Esophagus squamous epithelium (tissue), 5 donors: ENCODE results near the gene KRTAP10-1. TPM values are rescaled to one million over a fixed set of nuclear protein-coding genes. Genes with fewer than 3 reads are reported as not detected.

ENCODE experiments used
- DNase-seq: peaks from one replicate; lab custom pipeline; 2025; lab: John Stamatoyannopoulos, UW
- H3K27ac ChIP-seq, 4 donors: fragments of 200-600 bp; sonication (generic); one replicate each; pipeline ENCODE4 v1.5.1; 2016 to 2019; ENCODE audit warnings: mild to moderate bottlenecking in 1 of 4
- H3K27me3 ChIP-seq, 4 donors: fragments of 200-600 bp; sonication (generic); 1 replicate in 3 of 4; 2 replicates in 1 of 4; pipeline versions ENCODE4 v1.5.1 to v1.6.0; 2017 to 2021; ENCODE audit warnings: antibody characterized with exemption in 1 of 4
- H3K36me3 ChIP-seq, 3 donors: fragments of 200-600 bp; sonication (generic); one replicate each; pipeline ENCODE4 v1.5.1; 2016 to 2019
- H3K4me1 ChIP-seq, 3 donors: fragments of 200-600 bp; sonication (generic); one replicate each; pipeline ENCODE4 v1.5.1; 2017 to 2019
- H3K4me3 ChIP-seq, 4 donors: fragments of 200-600 bp; sonication (generic); 1 replicate in 3 of 4; 2 replicates in 1 of 4; pipeline ENCODE4 v1.5.1; 2016 to 2019; ENCODE audit warnings: mild to moderate bottlenecking in 2 of 4, moderate library complexity in 1 of 4
- H3K9me3 ChIP-seq, 3 donors: fragments of 200-600 bp; sonication (generic); one replicate each; pipeline ENCODE4 v1.5.1; 2016 to 2019
- CTCF ChIP-seq, 6 experiments: fragments of 450-650 bp in 4 of 6; fragments of 200-600 bp in 2 of 6; sonication (generic) in 2 of 6; IDR thresholded peaks; one replicate each; pipeline ENCODE4 v1.5.1; 2016 to 2019; ENCODE audit warnings: antibody characterized with exemption in 6 of 6, mild to moderate bottlenecking in 4 of 6, moderate library complexity in 4 of 6
- POLR2A ChIP-seq, 4 donors: fragments of 450-650 bp; IDR thresholded peaks; one replicate each; pipeline ENCODE4 v1.6.1; 2017; ENCODE audit warnings: antibody characterized with exemption in 4 of 4, mild to moderate bottlenecking in 4 of 4, moderate library complexity in 3 of 4
- WGBS, 2 donors: methylation state at CpG; one replicate each; pipeline ENCODE4 v1.1.5; 2018; 5-methylcytosine and 5-hydroxymethylcytosine counted together
- intact Hi-C: fragments of 100-400 bp; cut with DNase I; formaldehyde crosslinking; loops from one replicate; pipeline ENCODE4 v1.15.0; 2022
- total RNA-seq, 4 donors: library from RNA; depleted of rRNA; stranded (reverse); fragments of >200 nt; gene quantifications; one replicate each; pipeline ENCODE4 v1.1.0, GENCODE V29; 2016
- donor health status: DM: yes; HTN: yes; CAD: no.

The KRTAP10-1 gene
- total RNA-seq, 4 donors from 2014 or later, result not detected

GRCh38 chr21:44524414-44525371, 15.3 kb downstream of the KRTAP10-1 start:
- no peak for TF ChIP-seq POLR2A (IDR thresholded peaks at IDR 0.05)
- no peak for TF ChIP-seq CTCF (IDR thresholded peaks at IDR 0.05)
- intact Hi-C loops, result no loop called here
- H3K27ac ChIP-seq, result no peak overlapping the region
- H3K27me3 ChIP-seq, result peaks cover 0 to 24% (median 0%) of the 10 kb centered on the region in 4 donors
- no peak overlapping the region for H3K4me3 ChIP-seq
- no peaks in the 10 kb centered on the region for H3K9me3 ChIP-seq
- WGBS, 2 donors, result 66 to 88% methylated on average over 2 of the region's 2 CpGs
- H3K4me1 ChIP-seq, result no peaks in the 10 kb centered on the region
- no peaks in the 10 kb centered on the region for H3K36me3 ChIP-seq
- no peak for DNase-seq

- 70 to 100% methylated on average over 1 of the region's 1 CpG for WGBS, 2 donors
- Histone ChIP-seq H3K36me3 (no peaks in the 10 kb centered on the region), H3K9me3 (no peaks in the 10 kb centered on the region), H3K27me3 (peaks cover 0 to 23% (median 0%) of the 10 kb centered on the region in 4 donors), H3K4me1 (no peaks in the 10 kb centered on the region), H3K4me3 (no peak overlapping the region), H3K27ac (no peak overlapping the region)
- TF ChIP-seq CTCF (IDR thresholded peaks at IDR 0.05), result no peak
- no peak for TF ChIP-seq POLR2A (IDR thresholded peaks at IDR 0.05)
- no peak for DNase-seq
- intact Hi-C loops, result no loop called here
Observed at GRCh38 chr21:44523567-44524413, 16.2 kb downstream of the KRTAP10-1 start.

- intact Hi-C loops, result no loop called here
- no peak for DNase-seq
Observed at GRCh38 chr21:44522753-44523204, 17.2 kb downstream of the KRTAP10-1 start.

GRCh38 chr21:44521928-44522752, 17.9 kb downstream of the KRTAP10-1 start:
- H3K9me3 ChIP-seq, result no peaks in the 10 kb centered on the region
- 88 to 89% methylated on average over 18 to 21 of the region's 33 CpGs for WGBS, 2 donors
- no peaks in the 10 kb centered on the region for H3K36me3 ChIP-seq
- H3K4me3 ChIP-seq, result no peak overlapping the region
- TF ChIP-seq POLR2A (IDR thresholded peaks at IDR 0.05), result no peak
- TF ChIP-seq CTCF (IDR thresholded peaks at IDR 0.05), result no peak
- DNase-seq, result no peak
- H3K27ac ChIP-seq, result no peak overlapping the region
- intact Hi-C loops, result no loop called here
- H3K27me3 ChIP-seq, result peaks cover 0 to 23% (median 0%) of the 10 kb centered on the region in 4 donors
- no peaks in the 10 kb centered on the region for H3K4me1 ChIP-seq

More at GRCh38 chr21:44522753-44523204, 17.2 kb downstream of the KRTAP10-1 start:
- H3K27me3 ChIP-seq, result peaks cover 0 to 23% (median 0%) of the 10 kb centered on the region in 4 donors
- TF ChIP-seq POLR2A (IDR thresholded peaks at IDR 0.05) (no peak), CTCF (IDR thresholded peaks at IDR 0.05) (no peak)
- H3K4me3 ChIP-seq, result no peak overlapping the region
- H3K4me1 ChIP-seq, result no peaks in the 10 kb centered on the region
- no peaks in the 10 kb centered on the region for H3K36me3 ChIP-seq
- 83% methylated on average over 1 of the region's 1 CpG; no CpG with 5 or more reads in 1 of the 2 donors for WGBS, 2 donors
- H3K9me3 ChIP-seq, result no peaks in the 10 kb centered on the region
- no peak overlapping the region for H3K27ac ChIP-seq
